HuH-7 (cell line): Measurements from ENCODE around the gene CRTC1.
"Not testable (repeated sequence)": the region's sequence is repeated elsewhere in the genome, so short reads cannot be mapped to it uniquely, and the experiment has no call there.

Source experiments
- DNase-seq: peaks from one replicate; pipeline ENCODE4 v3.0.0; 2011; ENCODE audit warnings: low spot score

The CRTC1 gene

DNA sequence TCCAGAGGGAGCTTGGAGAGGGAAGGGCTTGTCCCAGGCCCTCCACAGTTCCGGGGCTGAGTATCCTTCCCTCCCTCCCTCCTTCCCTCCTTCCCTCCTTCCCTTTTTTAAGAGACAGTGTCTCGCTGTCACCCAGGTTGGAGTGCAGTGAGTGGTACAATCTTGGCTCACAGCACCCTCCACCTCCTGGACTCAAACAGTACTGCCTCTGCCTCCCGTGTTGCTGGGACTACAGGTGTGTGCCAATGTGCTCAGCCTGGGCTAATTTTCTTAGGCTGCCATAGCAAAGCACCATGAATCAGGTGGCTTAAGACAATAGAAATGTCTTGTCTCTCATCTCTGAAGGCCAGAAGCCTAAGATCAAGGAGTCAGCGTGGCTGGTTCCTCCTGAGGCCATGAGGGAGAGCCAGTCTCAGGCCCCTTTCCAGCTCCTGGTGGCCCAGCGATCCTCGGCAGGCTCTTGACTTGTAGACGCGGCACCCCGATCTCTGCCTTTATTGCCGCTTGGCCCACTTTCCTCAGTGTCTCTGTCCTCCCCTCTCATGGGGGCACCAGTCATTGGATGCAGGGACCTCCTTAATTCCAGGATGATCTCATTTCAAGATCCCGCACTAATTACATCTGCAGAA, 47.5 kb downstream of the CRTC1 start:
- no peak for DNase-seq

GRCh38 chr19:18731562-18732008, 48.1 kb downstream of the CRTC1 start:
- no peak for DNase-seq

DNA sequence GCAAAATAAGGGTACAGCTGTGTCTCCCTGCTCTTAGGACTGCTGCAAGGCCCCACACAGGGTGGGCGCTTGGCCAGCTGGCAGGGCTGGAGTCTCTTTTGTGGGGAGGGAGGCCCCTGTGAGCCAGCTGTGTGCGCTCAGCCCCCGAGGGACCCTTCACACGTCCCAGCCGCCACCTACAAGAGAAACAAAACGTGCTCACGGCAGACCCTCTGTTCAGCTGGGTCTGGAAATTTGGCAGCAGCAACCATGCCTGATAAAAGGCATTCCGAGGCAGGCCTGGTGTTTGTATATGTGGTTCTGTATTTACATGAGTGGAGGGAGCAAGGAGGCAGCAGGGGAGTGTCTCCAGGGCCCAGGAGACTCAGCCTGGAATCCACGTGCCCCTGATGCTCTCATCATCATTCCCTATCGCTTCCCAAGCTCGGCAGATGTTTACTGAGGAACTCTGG, 49.7 kb downstream of the CRTC1 start:
- no peak for DNase-seq

DNA sequence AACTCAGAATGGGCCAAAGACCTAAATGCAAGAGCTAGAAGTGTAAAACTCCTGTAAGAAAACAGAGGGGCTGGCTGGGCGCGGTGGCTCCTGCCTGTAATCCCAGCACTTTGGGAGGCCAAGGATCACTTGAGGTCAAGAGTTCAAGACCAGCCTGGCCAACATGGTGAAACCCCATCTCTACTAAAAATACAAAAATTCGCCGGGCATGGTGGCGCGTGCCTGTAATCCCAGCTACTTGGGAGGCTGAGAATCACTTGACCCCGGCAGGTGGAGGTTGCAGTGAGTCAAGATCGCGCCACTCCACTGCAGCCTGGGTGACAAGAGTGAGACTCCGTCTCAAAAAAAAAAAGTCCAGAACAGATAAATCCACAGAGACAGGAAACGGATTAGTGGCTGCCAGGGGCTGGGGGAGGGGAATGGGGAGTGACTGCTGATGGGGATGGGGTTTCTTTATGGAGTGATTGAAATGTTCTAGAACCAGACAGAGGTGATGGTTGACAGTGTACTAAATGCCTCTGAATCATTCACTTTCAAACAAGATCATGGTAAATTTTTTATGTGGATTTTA, 50.4 kb downstream of the CRTC1 start:
- DNase-seq = not testable (repeated sequence)

GRCh38 chr19:18735324-18735723, 51.8 kb downstream of the CRTC1 start:
- no peak for DNase-seq

GRCh38 chr19:18735752-18736151, 52.3 kb downstream of the CRTC1 start:
- DNase-seq = no peak

DNA sequence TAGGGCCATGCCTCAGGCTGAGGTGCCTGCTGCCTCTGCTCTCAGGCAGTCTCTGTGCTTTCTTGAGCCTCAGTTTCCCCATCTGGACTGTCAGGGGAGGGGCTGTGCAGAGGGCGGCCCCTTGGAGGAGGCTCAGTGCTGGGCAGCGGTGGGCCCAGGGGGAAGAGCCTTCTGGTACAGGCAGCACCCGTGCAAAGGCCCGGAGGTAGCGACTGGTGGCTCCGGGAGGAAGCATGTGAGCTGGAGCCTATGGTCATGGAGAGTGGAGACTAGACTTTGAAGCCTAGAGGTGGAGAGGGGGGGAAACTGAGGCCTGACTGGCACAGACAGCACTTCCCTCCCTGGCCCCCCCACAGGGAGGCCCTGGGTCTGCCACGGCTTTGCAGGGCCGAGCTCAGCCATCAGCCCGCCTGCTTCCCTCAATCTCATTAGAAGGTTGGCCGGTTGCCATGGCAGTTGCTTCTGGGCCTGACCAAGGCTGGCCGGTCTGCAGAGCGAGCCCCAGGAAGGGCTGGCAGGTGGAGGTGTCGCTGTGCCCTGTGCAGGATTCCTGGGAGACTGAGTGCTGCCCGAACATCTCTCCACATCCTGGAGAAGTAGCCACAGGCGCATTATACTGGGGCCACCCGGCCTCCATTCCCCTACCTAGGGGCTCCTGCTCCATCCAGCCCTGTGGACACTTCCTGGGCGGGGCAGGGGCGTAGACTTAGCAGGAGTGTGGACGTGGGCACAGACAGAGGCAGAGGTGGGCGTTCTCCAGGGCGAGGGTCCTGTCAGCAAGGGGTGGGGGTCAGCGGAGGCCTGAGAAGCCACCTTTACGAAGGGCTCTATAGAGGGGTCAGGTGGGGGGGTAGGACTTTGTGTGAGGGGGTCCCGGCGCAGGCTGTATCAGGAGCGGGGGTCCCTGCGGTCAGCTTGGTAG, 53.2 kb downstream of the CRTC1 start:
- DNase-seq = no peak

GRCh38 chr19:18737337-18737953, 54.0 kb downstream of the CRTC1 start:
- DNase-seq = no peak

- no peak for DNase-seq
Observed at GRCh38 chr19:18737954-18738351, 54.5 kb downstream of the CRTC1 start.

DNA sequence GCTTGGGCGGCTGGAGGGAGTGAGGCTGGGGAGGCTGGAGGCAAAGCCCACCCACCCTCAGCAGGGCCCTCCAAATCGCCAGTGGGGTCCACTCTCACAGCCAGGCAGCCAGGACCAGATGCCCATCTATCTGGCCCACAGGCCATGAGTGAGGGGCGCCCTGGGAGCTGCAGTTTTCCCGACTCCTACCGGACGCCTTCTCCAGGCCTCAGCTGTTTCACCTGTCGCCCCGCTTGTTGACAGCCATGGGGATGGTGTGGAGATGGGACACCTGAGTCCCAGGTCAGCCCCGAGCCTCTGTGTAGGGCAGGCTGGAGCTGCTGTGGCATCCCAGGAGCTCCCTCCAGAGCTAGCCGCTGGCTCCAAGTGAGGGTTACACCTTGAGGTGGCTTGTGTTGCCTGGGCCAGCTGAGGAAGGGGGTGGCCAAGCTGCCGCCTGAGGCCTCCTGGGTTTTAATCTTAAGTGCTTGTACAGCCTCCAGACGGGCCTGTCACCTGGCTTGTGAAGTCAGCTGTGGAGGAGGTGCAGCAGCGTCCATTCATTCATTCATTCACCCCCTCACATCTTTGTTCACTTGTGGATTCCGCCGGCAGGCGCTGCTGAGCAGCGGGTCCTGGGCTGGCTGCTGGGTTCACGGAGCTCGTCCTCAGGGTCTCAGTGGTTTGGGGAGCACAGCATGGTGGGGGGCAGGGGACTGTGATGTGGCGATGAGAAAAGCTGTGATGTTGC, 55.6 kb downstream of the CRTC1 start:
- DNase-seq = no peak

- no peak for DNase-seq
Observed at GRCh38 chr19:18741124-18742121, 57.9 kb downstream of the CRTC1 start.

GRCh38 chr19:18742324-18742723, 58.8 kb downstream of the CRTC1 start:
- DNase-seq = no peak

- peak; percentile 69 for DNase-seq
Observed at GRCh38 chr19:18742838-18743783, 59.6 kb downstream of the CRTC1 start.

GRCh38 chr19:18743784-18744418, 60.4 kb downstream of the CRTC1 start:
- no peak for DNase-seq

DNA sequence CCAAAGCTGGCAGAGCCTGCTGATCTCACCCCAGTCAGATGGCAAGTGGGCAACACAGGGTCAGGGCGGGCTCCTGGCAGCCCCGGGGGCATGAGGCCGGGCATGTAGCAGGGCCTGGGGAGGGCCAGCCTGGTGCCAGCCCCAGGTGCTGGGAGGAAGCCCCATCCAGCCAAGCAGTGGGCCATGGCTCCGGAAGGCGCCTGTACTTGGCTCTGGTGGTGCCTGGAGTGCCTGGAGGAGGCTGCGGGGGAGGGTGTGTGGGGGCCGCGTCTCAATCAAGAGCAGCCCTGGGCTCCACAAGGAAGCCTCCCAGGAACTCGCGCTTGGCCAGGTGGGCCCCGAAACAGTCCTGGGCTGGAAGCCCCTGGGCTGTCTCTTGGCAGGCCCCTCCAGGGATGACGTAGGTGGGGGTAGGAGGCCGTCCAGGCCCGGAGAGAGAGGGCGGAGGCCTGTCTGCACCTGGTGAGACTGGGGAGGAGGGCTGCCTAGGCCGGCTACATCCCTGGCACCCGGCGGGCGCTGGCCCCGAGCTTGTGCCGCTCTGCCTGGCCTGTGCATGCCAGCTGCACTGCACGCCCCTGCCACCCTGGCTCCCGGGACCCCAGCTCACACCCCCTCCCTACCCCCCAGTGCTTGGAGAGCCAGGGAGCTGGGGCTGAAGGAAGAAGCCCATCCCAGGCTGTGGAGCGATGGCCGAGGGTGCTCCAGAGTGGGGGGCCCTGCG, 61.7 kb downstream of the CRTC1 start:
- no peak for DNase-seq

- DNase-seq = no peak
Observed at GRCh38 chr19:18745931-18746330, 62.5 kb downstream of the CRTC1 start.

DNA sequence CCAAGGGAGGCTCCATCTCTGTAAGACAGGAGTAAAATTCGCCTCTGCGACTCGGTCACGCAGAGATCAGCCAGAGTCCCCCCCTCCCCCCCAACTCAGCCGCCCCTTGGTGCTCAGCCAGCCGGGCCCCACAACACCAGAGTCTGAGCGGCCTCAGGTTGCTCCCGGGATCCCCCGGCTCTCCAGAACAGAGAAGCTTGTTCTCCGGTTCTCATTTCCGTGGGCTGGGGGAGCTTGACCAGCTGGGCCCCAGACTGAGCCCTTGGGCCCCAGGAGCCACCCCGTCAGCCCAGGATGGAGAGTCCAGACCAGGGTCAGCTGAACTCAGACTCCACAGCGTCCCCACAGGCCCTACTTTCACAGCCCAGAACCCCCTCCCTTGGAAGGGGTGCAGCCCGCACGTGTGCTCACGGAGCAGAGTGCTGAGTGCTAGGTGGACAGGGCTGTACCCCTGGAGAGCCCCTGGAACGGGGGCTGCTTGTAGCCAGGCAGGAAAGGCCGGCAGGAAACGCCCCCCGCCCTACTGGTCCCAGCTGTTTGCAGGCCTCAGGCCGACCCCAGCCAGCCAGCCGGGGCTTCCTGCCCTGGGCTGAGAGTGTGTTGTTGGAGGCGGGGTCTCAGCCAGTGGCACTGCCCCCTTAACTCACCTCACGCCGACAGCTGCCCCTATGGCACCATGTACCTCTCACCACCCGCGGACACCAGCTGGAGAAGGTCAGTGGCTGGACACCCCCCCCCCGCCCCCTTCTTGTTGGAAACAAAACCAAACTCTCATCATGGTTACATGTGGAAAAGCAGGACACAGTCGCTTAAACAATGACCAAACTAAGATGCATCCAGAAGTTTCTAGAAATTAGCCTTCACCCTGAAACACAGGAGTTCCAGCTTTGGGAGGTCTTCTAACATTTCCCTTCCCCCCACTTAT, 63.2 kb downstream of the CRTC1 start:
- DNase-seq = no peak
